ENCODE results near the gene RPTOR.

RPTOR gene

GRCh38 chr17:80886641-80887573 is 342.3 kb downstream of the RPTOR start:
- TF ChIP-seq GATA2 (IDR thresholded peaks at IDR 0.05; ENCODE audit: low read depth, low read length) = no peak
- no peak for TF ChIP-seq GATA3 (IDR thresholded peaks at IDR 0.05; ENCODE audit: low read depth, low read length)

- no peak for TF ChIP-seq GATA2 (IDR thresholded peaks at IDR 0.05; ENCODE audit: low read depth, low read length)
- no peak for TF ChIP-seq GATA3 (IDR thresholded peaks at IDR 0.05; ENCODE audit: low read depth, low read length)
Measured at GRCh38 chr17:80887639-80888175, 343.1 kb downstream of the RPTOR start.

GRCh38 chr17:80888276-80889160 is 343.9 kb downstream of the RPTOR start:
- TF ChIP-seq GATA3 (IDR thresholded peaks at IDR 0.05; ENCODE audit: low read depth, low read length) (no peak), GATA2 (IDR thresholded peaks at IDR 0.05; ENCODE audit: low read depth, low read length) (no peak)

GRCh38 chr17:80889231-80890195 is 344.9 kb downstream of the RPTOR start:
- no peak for TF ChIP-seq GATA2 (IDR thresholded peaks at IDR 0.05; ENCODE audit: low read depth, low read length)
- TF ChIP-seq GATA3 (IDR thresholded peaks at IDR 0.05; ENCODE audit: low read depth, low read length) = no peak

- TF ChIP-seq GATA3 (IDR thresholded peaks at IDR 0.05; ENCODE audit: low read depth, low read length) (no peak), GATA2 (IDR thresholded peaks at IDR 0.05; ENCODE audit: low read depth, low read length) (no peak)
Measured at GRCh38 chr17:80890196-80890920, 345.7 kb downstream of the RPTOR start.

- no peak for TF ChIP-seq GATA3 (IDR thresholded peaks at IDR 0.05; ENCODE audit: low read depth, low read length)
- TF ChIP-seq GATA2 (IDR thresholded peaks at IDR 0.05; ENCODE audit: low read depth, low read length) = no peak
Measured at GRCh38 chr17:80890921-80891396, 346.3 kb downstream of the RPTOR start.

- TF ChIP-seq GATA2 (IDR thresholded peaks at IDR 0.05; ENCODE audit: low read depth, low read length) = no peak
- no peak for TF ChIP-seq GATA3 (IDR thresholded peaks at IDR 0.05; ENCODE audit: low read depth, low read length)
Measured at GRCh38 chr17:80891397-80892018, 346.9 kb downstream of the RPTOR start.

GRCh38 chr17:80892019-80892855 is 347.6 kb downstream of the RPTOR start:
- no peak for TF ChIP-seq GATA3 (IDR thresholded peaks at IDR 0.05; ENCODE audit: low read depth, low read length)

- no peak for TF ChIP-seq GATA3 (IDR thresholded peaks at IDR 0.05; ENCODE audit: low read depth, low read length)
- no peak for TF ChIP-seq GATA2 (IDR thresholded peaks at IDR 0.05; ENCODE audit: low read depth, low read length)
Measured at GRCh38 chr17:80892900-80893603, 348.4 kb downstream of the RPTOR start.

GRCh38 chr17:80893604-80894438 is 349.2 kb downstream of the RPTOR start:
- no peak for TF ChIP-seq GATA2 (IDR thresholded peaks at IDR 0.05; ENCODE audit: low read depth, low read length)
- TF ChIP-seq GATA3 (IDR thresholded peaks at IDR 0.05; ENCODE audit: low read depth, low read length) = no peak
